CD4-positive, alpha-beta T cell treated with Interleukin-4 for 4 hours (primary cell): ENCODE results near the gene SEZ6.
"Not testable (repeated sequence)": the region's sequence is repeated elsewhere in the genome, so short reads cannot be mapped to it uniquely, and the experiment has no call there.

Experiments used
- DNase-seq: peaks from one replicate; pipeline ENCODE4 v3.0.0-alpha.2; 2020

SEZ6 gene

DNA sequence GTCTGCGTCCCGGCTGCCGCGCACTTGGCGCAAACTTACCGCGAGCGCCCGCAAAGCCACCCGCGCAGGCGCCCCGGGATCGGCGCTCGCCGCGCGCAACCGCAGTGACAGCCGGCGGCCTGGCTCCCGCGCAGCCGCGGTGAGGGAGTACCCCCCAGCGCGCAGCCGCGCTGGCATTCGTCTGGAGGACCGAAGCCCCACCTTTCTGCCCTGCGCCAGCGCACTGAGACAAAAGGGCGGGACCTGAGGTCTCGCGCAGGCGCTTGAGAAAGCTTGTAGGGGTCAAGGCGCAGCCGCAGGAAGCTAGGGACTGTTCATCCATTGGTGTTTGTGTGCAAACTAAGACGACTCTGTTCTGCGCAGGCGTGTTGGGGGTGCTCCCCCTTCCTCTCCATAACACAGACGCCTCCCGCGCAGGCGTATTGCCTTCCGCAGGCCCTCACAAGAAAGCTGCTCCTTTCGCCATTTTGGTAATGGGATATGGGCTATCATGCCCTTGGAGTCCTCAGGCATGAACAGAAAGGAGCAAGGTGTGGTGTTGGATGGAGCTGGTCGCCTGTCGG, 54.3 kb downstream of the SEZ6 start, which contains the start of gene PHF12:
TSS of gene PHF12 (minus strand) at position 91 of the 563 bp plus-strand sequence. CDS start 558 bp downstream, outside the sequence.
- DNase-seq: peak; percentile 100

DNA sequence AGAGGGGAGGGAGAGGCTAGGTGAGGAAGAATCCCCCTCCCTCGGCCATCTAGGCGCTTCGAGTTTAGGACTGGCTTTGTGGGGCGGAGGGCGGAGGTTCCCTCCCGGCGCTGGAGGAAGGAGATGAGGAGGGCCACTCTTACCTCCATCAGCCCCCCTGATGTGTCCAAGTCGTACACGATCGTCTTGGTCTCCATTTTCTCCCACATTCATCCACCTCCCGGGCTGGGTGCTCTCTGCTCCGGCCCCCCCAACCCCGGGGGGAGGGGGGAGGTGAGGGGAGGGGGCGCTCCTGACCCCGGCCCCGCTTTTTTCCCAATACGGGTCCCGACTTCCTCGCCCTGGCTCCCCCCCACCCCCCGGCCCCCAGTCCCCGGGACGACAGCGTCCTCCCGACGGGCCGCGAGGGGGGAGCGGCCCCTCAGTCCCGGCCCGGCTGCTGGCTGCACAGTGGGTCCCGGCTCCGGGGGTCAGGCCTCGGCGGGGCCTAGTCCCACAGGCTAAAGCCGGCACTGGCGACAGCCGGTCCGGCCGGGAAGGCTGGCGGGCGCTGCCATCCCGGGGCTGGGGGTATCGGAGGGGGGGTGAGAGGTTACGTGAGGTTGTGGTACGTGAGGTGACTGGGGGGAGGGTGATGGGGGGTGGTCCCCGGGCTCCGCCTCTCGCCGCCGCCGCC, 54.9 kb downstream of the SEZ6 start:
- no peak for DNase-seq

GRCh38 chr17:28950017-28950751, 55.6 kb downstream of the SEZ6 start:
- peak; percentile 53 for DNase-seq

- peak; percentile 64 for DNase-seq
Measured at GRCh38 chr17:28949185-28950016, 56.4 kb downstream of the SEZ6 start.

DNA sequence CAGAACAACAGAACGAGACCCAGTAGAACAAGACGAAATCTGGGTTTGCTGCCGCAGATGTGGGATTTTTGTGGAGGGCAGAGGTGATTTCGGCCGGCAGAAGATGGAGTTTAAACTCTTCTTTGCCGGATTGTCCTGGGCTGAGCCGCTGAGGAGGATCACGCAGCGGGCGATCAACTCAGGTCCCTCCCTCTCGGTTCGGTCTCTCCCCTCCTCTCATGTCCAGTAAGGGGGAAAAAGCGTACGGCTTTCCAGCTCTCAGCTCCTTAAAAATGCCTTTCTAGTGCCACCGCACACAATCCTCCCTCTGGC, 57.0 kb downstream of the SEZ6 start:
- DNase-seq: no peak

- no peak for DNase-seq
Measured at GRCh38 chr17:28948342-28948741, 57.5 kb downstream of the SEZ6 start.

- peak; percentile 33 for DNase-seq
Measured at GRCh38 chr17:28947639-28948038, 58.2 kb downstream of the SEZ6 start.

DNA sequence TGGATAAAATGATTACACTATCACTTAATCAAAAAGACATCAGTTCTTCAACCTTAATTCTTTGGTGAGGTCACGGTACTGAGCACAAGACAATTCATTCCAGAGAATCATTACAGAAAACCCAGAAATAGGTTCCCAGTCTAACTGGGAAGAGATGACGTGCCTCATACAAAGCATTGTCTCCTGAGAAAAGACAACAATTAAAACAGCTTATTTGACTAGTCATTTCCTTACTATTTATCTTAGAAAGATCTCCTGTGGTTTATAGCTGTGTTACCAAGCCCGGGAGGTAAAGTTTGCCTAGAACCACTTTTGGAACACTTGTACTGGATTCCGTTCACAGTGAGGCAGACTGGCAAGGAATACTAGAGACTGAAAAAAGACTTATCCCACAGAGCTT, 59.6 kb downstream of the SEZ6 start:
- DNase-seq: peak; percentile 24

GRCh38 chr17:28944862-28945741, 60.7 kb downstream of the SEZ6 start:
- DNase-seq: no peak

GRCh38 chr17:28944343-28944742, 61.5 kb downstream of the SEZ6 start:
- no peak for DNase-seq

GRCh38 chr17:28942925-28943324, 62.9 kb downstream of the SEZ6 start:
- no peak for DNase-seq

GRCh38 chr17:28941251-28941650, 64.6 kb downstream of the SEZ6 start:
- DNase-seq: no peak

- DNase-seq: no peak
Measured at GRCh38 chr17:28940675-28941074, 65.2 kb downstream of the SEZ6 start.

GRCh38 chr17:28940142-28940541, 65.7 kb downstream of the SEZ6 start:
- DNase-seq: no peak

GRCh38 chr17:28938552-28938951, 67.3 kb downstream of the SEZ6 start:
- DNase-seq: no peak

- DNase-seq: no peak
Measured at GRCh38 chr17:28937044-28937729, 68.6 kb downstream of the SEZ6 start.

- DNase-seq: no peak
Measured at GRCh38 chr17:28935744-28936460, 69.9 kb downstream of the SEZ6 start.

- DNase-seq: not testable (repeated sequence)
Measured at GRCh38 chr17:28934508-28934907, 71.3 kb downstream of the SEZ6 start.

DNA sequence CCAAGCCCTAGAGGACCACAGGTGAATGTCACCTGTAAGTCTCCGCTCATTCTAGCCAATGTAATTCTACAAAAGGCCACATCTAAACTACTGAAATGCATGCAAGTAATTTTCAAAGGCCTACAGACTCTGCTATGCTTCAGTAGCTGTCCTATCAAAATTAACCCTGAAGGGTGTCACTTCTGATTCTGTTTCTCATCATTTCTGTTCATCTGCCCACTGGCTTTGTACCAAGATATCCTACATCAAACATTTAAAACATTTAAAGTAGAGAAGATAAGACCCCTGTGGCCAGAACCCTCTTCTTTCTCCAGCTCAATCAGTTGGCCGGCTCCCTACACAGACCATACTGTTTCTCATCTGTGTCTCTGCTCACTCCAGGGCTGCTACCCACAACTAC, 76.0 kb downstream of the SEZ6 start:
- no peak for DNase-seq

- DNase-seq: peak; percentile 69
Measured at GRCh38 chr17:28928061-28928460, 77.8 kb downstream of the SEZ6 start.

DNA sequence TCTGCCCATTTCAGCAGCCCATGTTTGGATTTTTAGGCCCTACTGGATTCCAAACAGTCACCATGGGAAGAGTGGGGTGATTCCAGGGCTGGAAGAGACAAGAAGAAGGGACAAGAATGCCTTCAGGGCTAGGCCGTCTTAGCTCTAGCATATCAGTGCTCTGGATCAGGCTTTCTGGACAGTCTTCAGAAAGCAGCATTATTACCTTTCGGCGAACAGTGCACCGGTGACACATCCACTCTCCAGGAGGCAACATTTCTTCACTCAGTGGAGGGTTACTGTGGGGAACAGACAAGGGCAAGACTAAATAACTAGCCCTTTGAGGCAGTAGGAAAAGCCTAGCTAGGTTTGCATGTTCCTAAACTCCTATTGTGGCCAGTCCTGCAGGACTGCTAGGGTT, 79.0 kb downstream of the SEZ6 start:
- no peak for DNase-seq
